ENCODE results near the gene LMO7. TPM values are rescaled to one million over a fixed set of nuclear protein-coding genes. Genes with fewer than 3 reads are reported as not detected.

LMO7 gene
- total RNA-seq, 1 experiment from 2014 or later: 20.4 TPM

- no peak overlapping the region for H3K14ac ChIP-seq (ENCODE audit: insufficient read depth, low read length)
- no peak overlapping the region for H3K18ac ChIP-seq (ENCODE audit: insufficient read length, low read depth, low read length)
- no peak overlapping the region for H2AFZ ChIP-seq (ENCODE audit: low read length)
- H3K27ac ChIP-seq (ENCODE audit: insufficient read length, low read depth, low read length): no peak overlapping the region
- H2BK12ac ChIP-seq (ENCODE audit: insufficient read length, low read depth, low read length): no peak overlapping the region
- H3K27me3 Mint-ChIP-seq (ENCODE audit: low read depth): no peaks in the 10 kb centered on the region
- no peaks in the 10 kb centered on the region for H3K23me2 ChIP-seq (ENCODE audit: insufficient read length, low read depth, low read length, poor library complexity, severe bottlenecking)
- H3T11ph ChIP-seq (ENCODE audit: low read length): no peak overlapping the region
- no peaks in the 10 kb centered on the region for H4K20me1 ChIP-seq (ENCODE audit: control insufficient read depth, insufficient read depth, insufficient read length)
- no peaks in the 10 kb centered on the region for H3K79me1 ChIP-seq (ENCODE audit: insufficient read depth, low read depth, low read length, poor library complexity, severe bottlenecking)
- H3K4ac ChIP-seq (ENCODE audit: low read depth, low read length): no peak overlapping the region
- no peak overlapping the region for H3K27ac Mint-ChIP-seq
- no peak overlapping the region for H3K56ac ChIP-seq (ENCODE audit: insufficient read length, low read depth, low read length)
- no peak overlapping the region for H2BK15ac ChIP-seq (ENCODE audit: low read depth, low read length)
- no peak overlapping the region for H3K4me3 Mint-ChIP-seq
- H3K23ac ChIP-seq (ENCODE audit: insufficient read length, low read depth, low read length): no peak overlapping the region
- H2AK5ac ChIP-seq (ENCODE audit: insufficient read length, low read length): no peak overlapping the region
- no peak overlapping the region for H2BK20ac ChIP-seq (ENCODE audit: low read depth, low read length, poor library complexity, severe bottlenecking)
- no peaks in the 10 kb centered on the region for H3K4me1 Mint-ChIP-seq
- H4K5ac ChIP-seq (ENCODE audit: insufficient read length, low read depth, low read length): no peak overlapping the region
- no peak overlapping the region for H3K4me2 ChIP-seq (ENCODE audit: insufficient read depth, insufficient read length, low read length)
- no peak overlapping the region for H2BK120ac ChIP-seq (ENCODE audit: low read depth, low read length, poor library complexity, severe bottlenecking)
- no peak for TF ChIP-seq CTCF (conservative IDR thresholded peaks at IDR 0.05)
- peaks cover 4 to 5% of the 10 kb centered on the region in 2 experiments; a peak in 4 of 5 replicates for H3K9me3 Mint-ChIP-seq
- H4K91ac ChIP-seq (ENCODE audit: insufficient read length, low read depth, low read length): no peak overlapping the region
- no peak overlapping the region for H3K9ac ChIP-seq (ENCODE audit: extremely low read depth, insufficient read length, low read length)
- no peaks in the 10 kb centered on the region for H3K4me1 ChIP-seq (ENCODE audit: insufficient read depth, low read length)
- peaks cover 13 to 31% (median 18%) of the 10 kb centered on the region in 3 experiments for H3K36me3 Mint-ChIP-seq (ENCODE audit: insufficient read depth in 1 of 3, low read depth in 3 of 3)
- DNase-seq: no peak
- no peak overlapping the region for H2BK5ac ChIP-seq (ENCODE audit: insufficient read length, low read length)
- no peaks in the 10 kb centered on the region for H3K27me3 ChIP-seq (ENCODE audit: insufficient read depth, low read length)
- no peaks in the 10 kb centered on the region for H3K79me2 ChIP-seq (ENCODE audit: insufficient read depth, low read length)
- no peaks in the 10 kb centered on the region for H3K9me3 ChIP-seq (ENCODE audit: control insufficient read depth, low read depth, low read length)
- H4K8ac ChIP-seq (replicated peaks; ENCODE audit: insufficient read length, low read depth, low read length): no peak overlapping the region
Measured at GRCh38 chr13:75843991-75844390, 207.9 kb downstream of the LMO7 start.
